Epithelial cell of esophagus (primary cell): Measurements from ENCODE around the gene TDO2.
A peak's percentile ranks its signal among the peaks of the same experiment; 100 is the strongest.

Experiments used
- DNase-seq: peaks from one replicate; pipeline ENCODE4 v3.0.0; 2010; ENCODE audit warnings: low read depth
- H3K4me3 ChIP-seq: 2 replicates; pipeline ENCODE4 v1.5.1; 2011; ENCODE audit warnings: mild to moderate bottlenecking, low read length, control low read depth
- CTCF ChIP-seq: IDR thresholded peaks from 2 replicates; pipeline ENCODE4 v1.5.1; 2011; ENCODE audit warnings: low read depth, mild to moderate bottlenecking, low read length, control low read depth, inconsistent platforms; ENCODE audit not compliant: insufficient read depth; ENCODE audit errors: missing control alignments

The TDO2 gene

GRCh38 chr4:155959417-155959816, 55.9 kb downstream of the TDO2 start:
- DNase-seq = no peak
- no peak for TF ChIP-seq CTCF

GRCh38 chr4:155960522-155960921, 57.0 kb downstream of the TDO2 start:
- DNase-seq = peak; percentile 49
- H3K4me3 ChIP-seq = no peak overlapping the region
- no peak for TF ChIP-seq CTCF

More at GRCh38 chr4:155959417-155959816, 55.9 kb downstream of the TDO2 start:
- no peak overlapping the region for H3K4me3 ChIP-seq

- no peak for DNase-seq
- TF ChIP-seq CTCF = no peak
- H3K4me3 ChIP-seq = no peak overlapping the region
These were observed 58.1 kb downstream of the TDO2 start for GRCh38 chr4:155961575-155961974.

- H3K4me3 ChIP-seq = no peak overlapping the region
- no peak for TF ChIP-seq CTCF
- no peak for DNase-seq
These were observed 59.3 kb downstream of the TDO2 start for GRCh38 chr4:155962767-155963166.

- TF ChIP-seq CTCF = no peak
- DNase-seq = peak; percentile 33
- H3K4me3 ChIP-seq = no peak overlapping the region
These were observed 60.8 kb downstream of the TDO2 start for GRCh38 chr4:155964016-155964891.

- no peak for TF ChIP-seq CTCF
- DNase-seq = no peak
- H3K4me3 ChIP-seq = no peak overlapping the region
These were observed 62.7 kb downstream of the TDO2 start for GRCh38 chr4:155966171-155966570.
